ENCODE data around the gene SMG9.

SMG9 gene

DNA sequence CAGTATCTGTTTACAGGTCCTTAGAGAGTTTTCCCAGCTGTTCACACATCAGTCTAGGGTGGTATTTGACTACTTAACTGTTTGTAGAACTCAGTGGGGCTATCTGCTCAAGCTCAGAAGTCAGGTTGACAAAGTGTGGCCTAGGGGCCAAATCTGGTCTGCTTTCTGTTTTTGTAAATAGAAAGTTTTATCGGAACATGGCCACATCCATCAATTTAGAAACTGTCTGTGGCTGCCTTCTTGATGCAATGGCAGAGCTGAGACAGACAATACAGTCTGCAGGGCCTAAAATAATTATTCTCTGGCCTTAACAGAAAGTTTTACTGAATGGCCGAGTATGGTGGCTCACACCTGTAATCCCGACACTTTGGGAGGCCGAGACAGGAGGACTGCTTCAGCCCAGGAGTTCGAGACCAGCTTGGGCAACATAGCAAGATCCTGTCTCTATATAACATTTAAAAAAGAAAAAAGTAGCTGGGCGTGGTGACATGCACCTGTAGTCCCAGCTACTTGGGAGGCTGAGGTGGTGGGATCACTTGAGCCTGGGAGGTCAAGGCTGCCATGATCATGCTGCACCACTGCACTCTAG is 2.4 kb downstream of the SMG9 start:
- no peak for DNase-seq

DNA sequence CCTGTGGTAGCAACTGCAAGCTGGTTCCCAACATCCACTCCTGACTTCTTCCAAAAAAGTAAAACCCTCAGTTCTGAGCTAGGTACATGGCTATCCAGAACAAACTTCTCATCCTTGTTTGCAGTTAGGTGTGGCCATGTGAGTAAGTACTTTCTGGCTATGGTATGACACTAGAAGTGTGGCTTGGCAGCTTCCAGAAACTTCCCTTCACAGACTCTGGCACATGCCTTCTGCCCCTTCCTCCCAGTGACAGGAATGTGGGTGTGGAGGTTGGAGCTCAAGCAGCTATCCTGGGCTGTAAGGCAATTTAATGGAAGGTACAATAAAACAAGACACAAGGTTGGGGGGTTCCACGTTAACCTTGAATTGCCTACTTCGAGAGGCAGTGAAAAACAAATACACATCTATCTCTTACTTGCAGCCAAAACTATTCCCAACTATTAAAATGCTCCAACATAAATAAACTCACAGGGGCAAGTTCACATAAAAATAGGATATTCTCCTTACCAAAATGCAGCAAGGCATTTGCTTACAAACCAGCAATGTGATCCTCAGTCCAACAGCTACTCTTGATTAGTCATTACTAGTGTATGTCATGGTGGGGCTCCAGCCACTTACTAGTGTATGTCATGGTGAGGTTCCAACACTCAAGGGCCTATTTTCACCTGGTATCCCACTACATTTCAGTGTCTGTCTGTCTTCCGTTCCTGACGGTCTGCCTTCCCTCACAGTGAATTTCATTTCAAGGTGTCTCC is 3.1 kb downstream of the SMG9 start:
- no peak for DNase-seq

DNA sequence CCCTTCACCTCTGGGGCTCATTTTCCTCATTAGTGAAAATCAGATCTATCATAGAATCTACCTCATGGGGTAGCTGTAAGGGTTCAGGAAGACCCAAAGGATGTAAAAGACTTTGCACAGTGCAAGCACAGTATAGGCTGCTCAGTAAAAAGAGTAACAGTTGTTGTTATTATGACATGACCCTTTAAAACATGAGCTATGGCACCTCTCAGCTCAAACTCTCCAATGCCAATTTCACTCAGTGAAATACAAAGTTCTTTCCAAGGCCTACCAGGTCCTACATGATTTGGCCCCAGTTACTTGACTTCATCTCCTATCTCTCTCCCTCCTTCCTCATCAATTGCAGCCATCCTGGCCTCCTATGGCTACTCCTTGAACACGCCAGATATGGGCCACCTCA is 4.9 kb downstream of the SMG9 start:
- no peak for DNase-seq

DNA sequence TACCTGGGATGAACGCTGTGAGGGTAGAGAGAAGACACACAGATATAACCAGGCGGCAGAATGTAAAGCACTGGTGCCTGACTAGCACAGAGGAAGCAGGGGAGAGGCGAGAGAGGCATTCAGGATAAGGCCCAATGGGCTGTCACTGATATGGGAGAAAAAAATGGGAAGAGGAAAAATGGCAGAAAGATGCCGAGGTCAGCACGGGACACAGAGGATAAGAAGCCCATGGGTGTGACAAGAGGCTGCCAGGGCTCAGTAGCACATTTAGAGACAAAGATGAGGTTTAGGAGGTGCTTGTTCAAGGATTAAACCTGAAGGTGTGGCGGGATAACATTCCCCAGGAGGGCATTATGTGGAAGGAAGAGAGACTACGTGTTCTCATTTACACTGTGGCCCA is 5.6 kb downstream of the SMG9 start:
- no peak for DNase-seq

DNA sequence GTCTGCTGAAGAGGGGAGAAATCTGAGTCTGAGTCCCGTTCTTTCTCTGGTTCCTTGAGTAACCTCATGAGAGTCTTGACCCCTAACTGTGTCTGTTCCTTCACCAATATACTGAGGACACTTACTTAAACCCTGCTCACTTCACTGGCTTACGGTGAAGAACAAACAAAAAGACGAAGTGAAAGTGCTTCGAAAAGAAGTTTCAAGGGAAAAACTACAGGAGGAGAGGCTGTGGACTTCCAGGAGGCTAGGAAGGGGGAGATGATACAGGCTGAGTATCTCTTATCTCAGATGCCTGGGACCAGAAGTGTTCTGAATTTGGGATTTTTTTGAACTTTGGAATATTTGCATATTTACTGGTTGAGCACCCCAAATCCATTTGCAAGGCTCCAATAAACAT is 6.1 kb downstream of the SMG9 start:
- no peak for DNase-seq

DNA sequence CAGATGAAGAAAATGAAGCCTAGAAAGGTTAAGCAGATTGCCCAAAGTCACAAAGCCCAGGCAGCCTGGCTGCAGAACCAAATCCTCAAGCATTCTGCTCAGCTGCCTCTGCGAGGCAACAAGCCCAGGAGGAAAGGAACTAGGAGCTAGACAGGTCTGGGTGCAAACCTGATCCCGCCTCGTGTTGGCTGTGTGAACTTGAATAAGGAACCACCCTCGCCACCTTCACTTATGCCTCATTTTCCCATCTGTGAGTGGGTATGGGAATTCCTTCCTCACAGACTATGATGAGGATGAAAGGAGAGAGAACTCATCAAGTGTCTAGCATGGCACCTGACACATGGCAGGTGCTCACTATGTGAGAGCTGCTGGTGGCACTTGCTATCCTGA is 6.6 kb downstream of the SMG9 start:
- DNase-seq = no peak

DNA sequence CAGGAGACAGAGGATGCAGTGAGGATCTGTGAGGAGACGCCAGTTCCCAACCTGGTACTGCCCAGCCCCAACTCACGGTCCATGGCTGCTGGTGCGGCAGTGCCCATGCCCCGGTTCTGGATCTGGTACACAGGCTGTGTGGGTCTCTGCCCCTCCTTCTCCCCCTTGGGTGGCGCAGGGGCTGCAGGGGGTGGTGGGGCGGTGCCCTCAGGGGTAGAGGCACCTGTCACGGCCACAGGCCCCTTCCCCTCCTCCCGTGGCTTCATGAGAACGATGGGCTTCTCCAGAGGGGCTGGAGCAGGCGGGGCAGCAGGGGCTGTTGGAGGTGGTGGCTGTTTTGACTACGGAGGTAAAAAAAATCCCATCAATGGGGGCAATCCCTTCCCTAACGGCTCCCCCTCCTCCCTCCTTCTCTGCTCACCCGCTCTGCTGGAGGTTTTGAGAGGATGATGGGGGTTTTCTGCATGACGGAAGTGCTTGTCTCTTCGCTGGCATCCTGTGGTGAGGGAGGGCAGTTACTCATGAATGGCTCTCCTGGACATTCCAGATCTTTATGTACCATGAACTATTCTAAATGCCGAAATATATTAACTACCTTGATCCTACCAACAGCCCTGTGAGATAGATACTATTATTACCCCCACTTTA is 7.1 kb downstream of the SMG9 start:
- no peak for DNase-seq

DNA sequence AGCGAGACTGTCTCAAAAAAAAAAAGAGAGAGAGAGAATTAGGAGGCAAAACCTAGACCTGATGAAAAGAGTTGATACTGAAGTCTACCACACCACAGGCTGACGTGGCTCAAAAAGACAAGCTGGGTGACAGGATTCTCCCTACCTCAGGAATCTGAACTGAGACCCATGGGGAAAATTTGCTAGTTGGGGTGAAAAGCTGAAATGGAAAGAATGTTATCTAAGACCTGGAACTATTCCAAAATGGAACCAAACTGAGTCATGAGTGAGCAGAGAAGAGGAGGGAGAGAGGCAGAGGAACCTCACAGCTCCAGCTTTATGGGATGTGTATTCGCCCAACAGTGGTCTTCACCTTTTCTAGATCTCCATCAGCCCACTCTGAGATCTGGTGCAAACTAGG is 11.7 kb downstream of the SMG9 start:
- no peak for DNase-seq

DNA sequence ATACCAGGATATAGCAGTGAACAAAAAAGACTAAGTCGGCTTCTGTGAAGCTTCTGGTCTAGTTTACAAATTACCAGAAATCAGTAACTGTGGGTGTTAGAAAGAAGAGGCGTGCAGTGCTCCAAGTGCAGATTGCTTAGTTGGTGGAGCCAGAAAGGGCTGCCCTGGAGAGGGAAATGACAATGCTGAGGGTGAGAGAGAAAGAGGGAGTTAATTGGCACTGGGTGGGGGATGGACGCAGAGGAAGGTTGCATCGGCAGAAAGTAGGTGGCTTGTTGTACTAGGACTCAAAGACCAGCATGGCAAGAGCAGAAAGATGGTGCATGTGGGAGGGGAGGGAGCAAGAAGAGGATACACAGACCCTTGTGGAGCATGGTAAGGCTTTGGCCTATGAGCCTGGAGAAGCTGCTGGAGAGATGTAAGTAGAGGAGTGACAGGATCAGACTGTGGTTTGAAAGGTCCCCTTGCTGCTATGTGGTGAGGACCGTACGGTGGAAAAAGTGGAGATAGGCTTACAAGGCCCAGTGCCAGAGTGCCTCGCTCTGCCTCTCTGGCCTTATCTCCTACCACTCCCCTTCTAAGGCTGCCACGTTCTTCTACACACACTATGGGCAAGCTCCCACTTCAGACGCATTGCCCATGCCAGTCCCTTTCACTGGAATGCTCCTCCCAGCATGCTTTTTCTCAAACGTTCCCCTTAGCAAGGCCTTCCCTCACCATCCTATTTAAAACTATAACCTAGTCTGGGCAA is 13.5 kb downstream of the SMG9 start:
- DNase-seq = no peak

DNA sequence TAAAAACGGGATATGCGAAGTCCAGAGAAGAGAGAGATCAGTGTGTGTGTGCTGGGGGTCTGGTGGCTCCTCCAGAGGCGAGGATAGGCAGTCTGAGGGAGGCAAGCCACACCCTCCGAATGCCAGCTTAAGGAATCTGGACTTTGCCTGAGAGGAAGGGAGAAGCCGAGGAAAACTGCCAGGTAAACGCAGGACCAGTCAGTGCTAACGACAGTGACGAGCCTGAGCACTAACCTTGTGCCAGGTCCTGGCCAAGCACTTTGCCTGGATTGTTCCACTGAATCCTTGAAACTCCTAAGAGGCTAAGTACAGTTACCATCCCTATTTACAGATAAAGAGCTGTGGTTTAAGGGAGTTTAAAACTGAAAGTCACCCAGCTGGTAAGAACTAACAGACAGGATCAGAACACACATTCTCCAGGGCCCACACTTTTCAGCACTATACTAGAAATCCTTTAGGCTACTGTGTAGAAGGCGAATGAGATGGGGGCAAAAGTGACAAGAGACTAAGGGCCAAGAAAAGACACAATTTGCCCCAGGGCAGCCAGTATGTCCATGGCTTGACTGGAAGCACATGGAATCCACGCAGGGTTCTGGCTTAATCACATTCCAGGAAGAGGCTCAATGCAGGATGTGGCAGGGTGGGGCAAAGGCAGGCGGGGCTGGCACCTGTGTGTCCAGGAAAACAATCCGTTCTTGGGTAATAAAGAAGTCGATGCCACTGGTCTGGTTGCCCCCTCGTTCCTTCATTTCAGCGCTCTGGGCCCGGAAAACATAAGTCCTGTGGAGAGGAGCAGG is 15.1 kb downstream of the SMG9 start:
- no peak for DNase-seq

DNA sequence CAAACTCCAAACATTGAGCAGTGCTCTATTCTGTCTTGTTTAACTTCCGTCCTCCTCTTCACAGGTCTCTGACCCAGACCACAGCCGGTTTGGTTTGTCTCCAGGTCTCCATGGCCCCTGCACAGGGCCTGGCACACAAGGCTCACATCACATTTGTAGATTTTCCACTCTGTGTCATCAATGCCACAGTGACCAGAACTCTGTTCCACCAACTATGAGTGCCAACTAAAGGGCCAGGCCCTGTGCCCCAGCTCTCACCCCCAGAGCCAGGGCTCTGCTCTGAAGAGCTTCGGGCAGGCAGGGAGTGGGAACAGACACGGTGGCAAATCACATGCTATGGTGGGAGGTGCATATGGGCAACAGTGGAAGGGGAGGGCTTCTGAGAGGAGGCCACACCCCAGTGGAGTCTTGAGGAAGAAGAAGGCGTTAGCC is 16.0 kb downstream of the SMG9 start:
- no peak for DNase-seq

DNA sequence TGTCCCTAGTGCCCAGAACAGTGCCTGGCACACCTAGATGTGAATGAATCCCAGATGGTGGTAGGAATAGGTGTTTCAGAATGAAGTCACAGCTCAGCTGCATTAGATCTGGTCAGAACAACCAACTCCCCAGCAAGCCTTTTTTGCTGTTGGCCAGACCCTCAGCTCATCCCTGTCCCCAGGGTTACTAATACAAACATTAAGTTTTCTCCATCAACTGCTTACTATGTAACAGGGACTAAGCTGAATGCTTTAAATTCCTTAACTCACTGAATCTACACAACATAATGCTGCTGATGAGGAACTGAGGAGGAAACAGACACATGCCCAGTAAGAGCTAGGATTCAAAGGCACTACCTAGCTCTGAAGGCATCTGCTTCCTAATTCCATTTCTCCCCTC is 18.8 kb downstream of the SMG9 start:
- DNase-seq = no peak

DNA sequence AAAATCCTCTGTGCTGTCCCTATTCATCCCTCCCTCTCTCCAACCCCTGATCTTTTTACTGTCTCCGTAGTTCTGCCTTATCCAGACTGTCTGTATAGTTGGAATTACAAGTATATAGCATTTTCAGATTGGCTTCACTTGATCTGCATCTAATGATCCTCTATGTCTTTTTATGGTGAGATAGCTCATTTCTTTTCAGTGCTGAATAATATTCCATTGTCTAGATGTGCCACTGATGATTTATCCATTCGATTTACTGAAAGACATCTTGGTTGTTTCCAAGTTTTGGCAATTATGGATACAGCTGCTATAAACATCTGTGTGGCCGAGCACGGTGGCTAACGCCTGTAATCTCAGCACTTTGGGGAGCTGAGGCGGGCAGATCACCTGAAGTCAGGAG is 19.7 kb downstream of the SMG9 start:
- no peak for DNase-seq

DNA sequence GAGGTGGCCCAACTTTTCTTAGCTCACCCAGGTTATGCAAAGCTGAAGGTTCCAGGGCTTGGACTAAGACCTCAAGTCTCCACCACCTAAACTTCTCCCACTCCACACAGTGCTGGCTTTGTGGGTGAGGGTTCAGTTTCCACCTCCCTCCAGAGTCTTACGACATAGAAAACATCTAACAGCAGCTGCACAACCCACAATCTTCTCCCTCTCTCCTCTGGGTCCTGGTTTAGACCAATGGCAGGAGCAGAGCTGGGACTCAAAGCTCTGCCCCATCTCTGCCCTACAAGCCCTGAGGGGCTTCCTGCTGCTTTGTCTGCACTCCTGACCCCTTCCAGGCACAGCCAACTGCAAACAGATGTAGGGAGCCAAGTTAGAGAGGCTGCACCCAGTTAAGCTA is 22.9 kb downstream of the SMG9 start:
- DNase-seq = no peak

DNA sequence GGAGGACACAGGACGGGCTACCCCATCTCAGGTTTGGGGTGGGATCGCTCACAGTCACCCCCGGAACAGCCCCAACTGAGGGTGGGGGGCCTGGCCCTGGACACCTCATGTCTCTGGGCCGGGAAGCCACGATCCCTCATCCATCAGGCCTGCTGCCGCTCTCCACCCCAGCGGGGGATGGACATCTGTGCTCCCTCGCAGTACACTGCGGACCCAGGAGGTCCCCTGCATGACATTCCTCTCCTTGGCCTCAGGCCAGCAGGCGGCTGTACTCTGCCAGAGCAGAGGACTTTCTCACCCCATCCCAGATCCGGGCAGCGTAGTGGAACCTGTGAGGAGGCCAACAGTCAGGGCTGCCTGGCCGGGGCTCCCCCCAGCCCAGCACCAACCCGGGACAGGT is 23.4 kb downstream of the SMG9 start:
- DNase-seq = no peak

DNA sequence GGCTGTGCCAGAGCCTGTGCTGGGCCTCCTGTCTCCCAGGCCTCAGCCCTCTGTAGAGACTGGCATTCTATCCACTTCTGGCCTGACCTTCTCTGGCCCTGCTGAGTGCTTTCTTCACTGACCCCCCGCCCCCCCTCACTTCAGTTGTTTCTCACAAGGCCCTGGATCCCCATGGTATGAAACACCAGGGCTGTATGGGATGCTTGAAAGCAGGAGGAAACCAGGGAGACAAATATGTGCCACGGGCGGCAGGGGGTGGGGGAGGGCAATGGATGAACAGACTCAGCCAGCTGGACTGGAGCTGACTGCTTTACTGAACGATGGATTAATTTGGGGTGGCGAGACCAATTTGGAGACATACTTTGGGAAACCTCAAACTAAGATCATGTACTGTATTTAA is 24.8 kb downstream of the SMG9 start:
- DNase-seq = no peak

DNA sequence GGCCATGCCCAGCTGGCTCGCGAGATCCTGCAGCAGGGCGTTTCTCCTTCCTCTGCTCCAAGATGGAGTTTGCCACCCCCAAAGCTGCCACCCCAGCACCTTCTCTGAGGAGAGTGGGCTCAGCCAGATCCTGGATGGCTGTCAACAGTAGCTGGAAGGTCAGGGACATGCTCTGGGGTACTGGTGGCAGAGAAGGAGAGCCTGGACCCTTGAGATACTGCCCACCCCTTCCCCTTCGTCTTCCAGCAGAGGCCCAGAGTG is 27.2 kb downstream of the SMG9 start:
- DNase-seq = no peak

DNA sequence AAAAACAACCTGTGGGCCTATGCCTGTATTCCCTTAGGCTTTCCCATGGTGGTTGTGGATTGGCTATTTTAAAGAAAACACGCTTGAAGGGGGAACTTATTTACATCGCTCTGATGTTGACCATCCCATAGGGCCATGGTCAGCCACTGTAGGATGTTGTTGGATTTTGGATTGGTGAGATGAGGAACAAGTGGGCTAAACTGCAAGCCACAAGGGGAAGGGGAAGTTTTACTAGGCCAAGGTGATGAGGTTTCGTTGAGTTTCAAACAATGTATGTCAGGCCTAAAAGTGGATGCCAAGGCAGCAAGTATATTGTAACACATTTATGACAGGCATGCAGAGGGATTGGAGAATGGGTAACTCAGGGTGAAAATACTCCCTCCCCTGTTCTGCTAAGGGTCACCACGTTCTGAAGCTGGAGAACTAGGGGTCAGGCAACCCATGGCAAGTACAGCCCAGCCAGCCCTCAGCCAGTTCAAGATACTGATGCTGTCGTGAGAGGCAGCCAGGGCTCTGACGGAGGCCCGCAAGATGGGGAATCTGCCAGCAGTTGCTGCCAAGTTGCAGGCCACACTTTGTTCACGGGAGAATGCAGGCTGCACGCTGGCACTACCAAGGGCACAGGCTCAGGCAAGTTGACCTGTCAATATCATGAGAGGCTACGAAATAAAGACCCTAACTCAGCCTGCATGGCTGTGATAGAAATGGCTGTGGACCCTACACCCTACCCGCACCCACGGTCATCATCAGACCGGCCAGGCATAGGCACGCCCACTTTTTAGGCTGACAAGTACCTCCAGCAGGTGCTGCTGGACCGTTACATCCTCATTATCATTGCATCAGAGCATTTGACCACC is 27.8 kb downstream of the SMG9 start:
- no peak for DNase-seq

DNA sequence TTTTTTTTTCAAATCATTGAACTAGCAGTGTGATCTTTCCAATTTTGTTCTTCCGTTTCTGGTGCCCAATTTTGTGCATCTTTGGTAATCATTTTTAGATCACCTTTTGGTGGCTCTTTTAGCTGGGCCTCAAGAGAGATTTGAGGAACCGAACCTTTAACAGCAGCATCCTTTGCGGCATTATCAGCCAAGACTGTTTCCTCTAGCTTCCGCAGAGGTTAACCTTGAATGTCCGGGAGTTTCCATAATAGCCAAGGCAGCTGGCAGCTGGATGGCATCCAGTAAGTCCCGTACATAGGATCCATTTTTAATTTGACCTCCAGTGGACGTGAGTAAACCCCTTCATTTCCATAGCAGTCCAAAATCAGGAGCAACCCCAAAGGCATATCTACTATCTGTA is 29.3 kb downstream of the SMG9 start:
- DNase-seq = no peak

DNA sequence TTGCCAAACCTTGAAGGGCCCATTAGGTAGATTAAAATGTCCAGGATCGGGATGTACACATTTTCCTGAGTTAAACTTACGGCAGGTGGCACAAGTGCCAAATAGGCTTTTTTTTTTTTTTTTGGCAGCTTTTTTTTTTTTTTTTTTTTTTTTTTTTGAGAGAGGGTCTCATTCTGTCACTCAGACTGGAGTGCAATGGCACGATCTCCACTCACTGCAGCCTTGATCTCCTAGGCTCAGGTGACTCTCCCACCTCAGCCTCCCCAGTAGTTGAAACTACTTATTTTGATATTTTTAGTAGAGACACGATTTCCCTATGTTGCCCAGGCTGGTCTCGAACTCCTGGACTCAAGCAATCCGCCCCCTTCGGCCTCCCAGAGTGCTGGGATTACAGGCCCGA is 29.9 kb downstream of the SMG9 start:
- no peak for DNase-seq

DNA sequence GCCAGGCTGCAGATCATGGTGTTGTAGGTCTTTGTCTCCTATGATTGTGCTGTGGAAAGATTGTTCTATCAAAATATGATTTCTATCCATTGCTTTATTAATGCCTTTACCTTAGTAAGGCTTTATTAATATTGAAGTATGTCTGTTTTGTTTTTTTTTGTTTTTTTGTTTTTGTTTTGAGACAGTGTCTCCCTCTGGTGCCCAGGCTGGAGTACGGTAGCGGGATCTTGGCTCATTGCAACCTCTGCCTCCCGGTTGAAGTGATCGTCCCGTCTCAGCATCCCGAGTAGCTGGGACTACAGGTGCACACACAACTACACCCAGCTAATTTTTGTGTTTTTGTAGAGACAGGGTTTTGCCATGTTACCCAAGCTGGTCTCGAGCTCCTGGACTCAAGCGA is 31.2 kb downstream of the SMG9 start:
- DNase-seq = no peak

DNA sequence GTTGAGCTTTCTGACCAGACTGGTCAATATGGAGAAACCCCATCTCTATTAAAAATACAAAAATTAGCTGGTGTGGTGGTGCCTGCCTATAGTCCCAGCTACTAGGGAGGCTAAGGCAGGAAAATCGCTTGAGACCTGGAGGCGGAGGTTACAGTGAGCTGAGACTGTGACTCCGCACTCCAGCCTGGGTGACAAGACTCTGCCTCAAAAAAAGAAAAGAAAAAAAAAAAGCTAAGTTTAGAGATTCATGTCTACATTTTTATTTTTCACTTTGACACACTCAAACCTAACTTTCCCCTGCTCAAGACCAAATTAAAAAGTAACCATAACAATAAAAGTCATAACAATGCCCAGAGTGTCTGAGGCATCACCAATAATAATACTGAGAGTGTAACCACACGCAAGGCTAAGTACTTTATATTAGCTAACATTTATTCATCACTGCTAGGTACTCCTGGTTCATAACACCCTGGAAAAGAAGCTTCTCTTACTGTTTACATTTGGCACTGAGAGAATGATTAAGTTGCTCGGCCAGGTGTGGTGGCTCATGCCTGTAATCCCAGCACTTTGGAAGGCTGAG is 33.2 kb downstream of the SMG9 start:
- no peak for DNase-seq
